Endothelial cell of umbilical vein (primary cell): ENCODE results near the gene CHRNB1. TPM values are rescaled to one million over a fixed set of nuclear protein-coding genes. Genes with fewer than 3 reads are reported as not detected.

Source experiments
- BruUV-seq: library from RNA; stranded (reverse); fragments of 400-500 nt; replicated peaks from 2 replicates; lab custom pipeline; 2021; lab: Mats Ljungman, UMichigan
- CTCF ChIA-PET: fragments of 300-600, 350-600 bp; sonication (Branson Sonifier 250); formaldehyde crosslinking; loops from one replicate; lab custom pipeline; 2021; ENCODE audit warnings: antibody characterized with exemption, inconsistent platforms; lab: Charles Lee
- POLR2A ChIA-PET: fragments of 300-600, 350-600 bp; sonication (Branson Sonifier 250); formaldehyde crosslinking; loops from one replicate; lab custom pipeline; 2021; ENCODE audit warnings: antibody characterized with exemption, inconsistent platforms; lab: Charles Lee
- DNase-seq: peaks from one replicate; pipeline ENCODE4 v3.0.0-alpha.2; 2011; ENCODE audit warnings: low read depth, low spot score
- FAIRE-seq: peaks from 2 replicates; lab custom pipeline; 2011; peaks lifted over from hg19 to GRCh38; lab: Jason Lieb, UNC
- H2AFZ ChIP-seq: 2 replicates; pipeline ENCODE4 v1.6.0; 2012; ENCODE audit warnings: low read depth, low read length, control low read depth, inconsistent platforms
- H3K27ac ChIP-seq: 2 replicates; pipeline ENCODE4 v1.5.1; 2011; ENCODE audit warnings: low read depth, mild to moderate bottlenecking, control low read depth, low read length, moderate library complexity; ENCODE audit not compliant: insufficient read depth
- H3K27me3 ChIP-seq, 2 experiments: 2 replicates each; pipeline versions ENCODE4 v1.6.0 to v1.6.1; 2011; ENCODE audit warnings: low read length in 2 of 2, mixed read lengths in 1 of 2; ENCODE audit not compliant: control insufficient read depth in 2 of 2, insufficient read depth in 2 of 2
- H3K36me3 ChIP-seq, 2 experiments: 2 replicates in 1 of 2; 3 replicates in 1 of 2; pipeline ENCODE4 v1.5.1; 2011; ENCODE audit warnings: low read length in 2 of 2, mild to moderate bottlenecking in 1 of 2, moderate library complexity in 1 of 2; ENCODE audit not compliant: control insufficient read depth in 2 of 2, insufficient read depth in 2 of 2; ENCODE audit errors: extremely low read depth in 1 of 2
- H3K4me1 ChIP-seq: 3 replicates; pipeline ENCODE4 v1.5.1; 2011; ENCODE audit warnings: mild to moderate bottlenecking, low read length; ENCODE audit not compliant: control insufficient read depth, insufficient read depth; ENCODE audit errors: extremely low read depth
- H3K4me2 ChIP-seq: 2 replicates; pipeline ENCODE4 v1.6.1; 2011; ENCODE audit warnings: low read length, control low read depth, mixed read lengths; ENCODE audit not compliant: insufficient read depth
- H3K4me3 ChIP-seq, 3 experiments: fragments of 200-600 bp in 1 of 3; sonication (generic), shearing (Covaris generic) in 1 of 3; replicated peaks in 1 of 3; 2 replicates each; pipeline ENCODE4 v1.5.1; 2011 to 2016; ENCODE audit warnings: control low read depth in 3 of 3, low read length in 3 of 3, mild to moderate bottlenecking in 2 of 3, inconsistent platforms in 1 of 3, low read depth in 1 of 3, moderate library complexity in 1 of 3; ENCODE audit not compliant: insufficient read depth in 1 of 3
- H3K79me2 ChIP-seq: 2 replicates; pipeline ENCODE4 v1.6.0; 2012; ENCODE audit warnings: low read length, inconsistent platforms; ENCODE audit not compliant: control insufficient read depth, insufficient read depth
- H3K9ac ChIP-seq: replicated peaks from 2 replicates; pipeline ENCODE3; 2011; ENCODE audit warnings: low read length, control low read depth; ENCODE audit not compliant: insufficient read depth; ENCODE audit errors: extremely low read depth
- H3K9me1 ChIP-seq: replicated peaks from 3 replicates; pipeline ENCODE4 v1.6.0; 2011; ENCODE audit warnings: mild to moderate bottlenecking, low read length; ENCODE audit not compliant: control insufficient read depth, insufficient read depth; ENCODE audit errors: extremely low read depth
- H3K9me3 ChIP-seq: replicated peaks from 2 replicates; pipeline ENCODE4 v1.5.1; 2012; ENCODE audit warnings: low read length, inconsistent platforms; ENCODE audit not compliant: control insufficient read depth, insufficient read depth
- H4K20me1 ChIP-seq: replicated peaks from 2 replicates; pipeline ENCODE3; 2011; ENCODE audit warnings: mild to moderate bottlenecking, low read length; ENCODE audit not compliant: control insufficient read depth, insufficient read depth; ENCODE audit errors: extremely low read depth
- EZH2 ChIP-seq: IDR thresholded peaks from 2 replicates; pipeline ENCODE4 v1.6.1; 2012; ENCODE audit warnings: borderline replicate concordance, low read depth, mild to moderate bottlenecking, moderate library complexity, low read length, inconsistent platforms; ENCODE audit not compliant: severe bottlenecking
- FOS ChIP-seq: IDR thresholded peaks from 2 replicates; pipeline ENCODE4 v1.6.1; 2011; ENCODE audit warnings: mild to moderate bottlenecking, low read length, moderate library complexity, borderline replicate concordance; ENCODE audit not compliant: insufficient read depth
- GATA2 ChIP-seq: IDR thresholded peaks from 2 replicates; pipeline ENCODE4 v1.7.0; 2011; ENCODE audit warnings: low read depth, mild to moderate bottlenecking, moderate library complexity, mixed read lengths, low read length; ENCODE audit not compliant: insufficient read length, insufficient read depth
- JUN ChIP-seq: IDR thresholded peaks from 2 replicates; pipeline ENCODE4 v1.6.1; 2011; ENCODE audit warnings: borderline replicate concordance, low read depth; ENCODE audit not compliant: insufficient read length, insufficient read depth
- MYC ChIP-seq: IDR thresholded peaks from one replicate; pipeline ENCODE4 v1.6.1; 2011; ENCODE audit warnings: mild to moderate bottlenecking, low read depth, low read length
- POLR2A ChIP-seq: IDR thresholded peaks from 2 replicates; pipeline ENCODE4 v1.6.1; 2012; ENCODE audit warnings: low read depth, mild to moderate bottlenecking, control low read depth, low read length
- POLR2AphosphoS5 ChIP-seq: IDR thresholded peaks from 2 replicates; pipeline ENCODE4 v1.6.1; 2012; ENCODE audit warnings: low read depth, mild to moderate bottlenecking, control low read depth, low read length, moderate library complexity; ENCODE audit not compliant: insufficient read depth
- dilution Hi-C: fragments of 300-500 bp; cut with MboI; formaldehyde crosslinking; loops from one replicate; pipeline ENCODE4 v1.15.0; 2019; ENCODE audit warnings: low sequenced_read_pairs; ENCODE audit not compliant: extremely low pct_ligation_motif_present
- intact Hi-C: fragments of 100-400 bp; cut with micrococcal nuclease; formaldehyde crosslinking; loops from one replicate; pipeline ENCODE4 v1.10.0; 2022
- polyA plus RNA-seq, 4 experiments: library from polyadenylated mRNA; depleted of rRNA in 3 of 4; stranded (reverse) in 3 of 4; unstranded in 1 of 4; fragments of >200 nt; gene quantifications; 2 replicates each; pipeline versions ENCODE4 v1.2.1 to v1.2.3, GENCODE V29; 2011 to 2012; ENCODE audit warnings: missing spikeins in 1 of 4
- total RNA-seq: library from RNA; stranded (reverse); gene quantifications from 2 replicates; pipeline ENCODE4 v1.2.3, GENCODE V29; 2021
- TF ChIP-seq, protein P1 (sequence below), 2 donors: IDR thresholded peaks; 1 replicate in 1 of 2; 2 replicates in 1 of 2; pipeline ENCODE4 v1.5.1; 2011; ENCODE audit warnings: low read length in 2 of 2, mild to moderate bottlenecking in 2 of 2, moderate library complexity in 2 of 2, control low read depth in 1 of 2, inconsistent platforms in 1 of 2, low read depth in 1 of 2; ENCODE audit not compliant: insufficient read depth in 1 of 2; ENCODE audit errors: extremely low read depth in 1 of 2
- TF ChIP-seq, protein P2 (sequence below): IDR thresholded peaks from 2 replicates; pipeline ENCODE4 v1.6.1; 2011; ENCODE audit not compliant: insufficient read depth, insufficient read length

Gene CHRNB1
- total and polyA plus RNA-seq, 2 donors (not counting 3 experiments of a cell fraction or from before 2014, with no cell fraction given), result 5.6 to 9.3 TPM

DNA sequence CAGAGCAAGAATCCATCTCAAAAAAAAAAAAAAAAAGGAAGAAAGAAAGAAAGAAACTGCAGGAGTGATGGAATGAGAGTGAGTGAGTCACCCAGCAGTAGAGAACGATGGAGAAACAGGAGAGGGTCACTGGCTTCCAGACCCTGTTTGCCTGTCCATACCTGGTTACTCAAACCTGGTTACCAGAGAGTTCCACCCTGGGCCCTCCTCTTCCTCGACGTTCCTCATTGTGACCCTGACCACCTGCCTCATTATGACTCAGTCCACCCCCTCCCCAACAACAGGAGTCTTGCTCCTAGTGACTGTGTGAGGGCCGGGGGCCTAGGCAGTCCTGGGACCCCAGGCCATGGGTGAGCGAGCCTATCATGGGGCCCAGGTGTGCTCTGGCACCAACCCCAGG lies 16.3 kb upstream of the CHRNB1 start, which contains the start of gene SPEM3:
SPEM3 (plus strand) TSS at position 301 of the 400 bp plus-strand sequence; CDS start at position 347, 46 bp downstream.
- Histone ChIP-seq H3K4me3 (no peak within 1 kb of the TSS), H3K9me1 (no peaks in the 10 kb centered on the region), H3K9ac (no peak within 1 kb of the TSS), H3K79me2 (no peaks in the 10 kb centered on the region), H4K20me1 (no peaks in the 10 kb centered on the region), H3K36me3 (no peaks in the 10 kb centered on the region), H3K27ac (no peak within 1 kb of the TSS), H3K4me1 (no peaks in the 10 kb centered on the region), H3K27me3 (no peaks in the 10 kb centered on the region), H2AFZ (no peak within 1 kb of the TSS), H3K9me3 (no peaks in the 10 kb centered on the region), H3K4me2 (no peak within 1 kb of the TSS)
- no TSS peak for BruUV-seq
- dilution Hi-C loops (no loop called here), intact Hi-C loops (no loop called here)
- TF ChIP-seq, protein P1, sequence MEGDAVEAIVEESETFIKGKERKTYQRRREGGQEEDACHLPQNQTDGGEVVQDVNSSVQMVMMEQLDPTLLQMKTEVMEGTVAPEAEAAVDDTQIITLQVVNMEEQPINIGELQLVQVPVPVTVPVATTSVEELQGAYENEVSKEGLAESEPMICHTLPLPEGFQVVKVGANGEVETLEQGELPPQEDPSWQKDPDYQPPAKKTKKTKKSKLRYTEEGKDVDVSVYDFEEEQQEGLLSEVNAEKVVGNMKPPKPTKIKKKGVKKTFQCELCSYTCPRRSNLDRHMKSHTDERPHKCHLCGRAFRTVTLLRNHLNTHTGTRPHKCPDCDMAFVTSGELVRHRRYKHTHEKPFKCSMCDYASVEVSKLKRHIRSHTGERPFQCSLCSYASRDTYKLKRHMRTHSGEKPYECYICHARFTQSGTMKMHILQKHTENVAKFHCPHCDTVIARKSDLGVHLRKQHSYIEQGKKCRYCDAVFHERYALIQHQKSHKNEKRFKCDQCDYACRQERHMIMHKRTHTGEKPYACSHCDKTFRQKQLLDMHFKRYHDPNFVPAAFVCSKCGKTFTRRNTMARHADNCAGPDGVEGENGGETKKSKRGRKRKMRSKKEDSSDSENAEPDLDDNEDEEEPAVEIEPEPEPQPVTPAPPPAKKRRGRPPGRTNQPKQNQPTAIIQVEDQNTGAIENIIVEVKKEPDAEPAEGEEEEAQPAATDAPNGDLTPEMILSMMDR (IDR thresholded peaks at IDR 0.05; ENCODE audit: extremely low read depth in 1 of 2, insufficient read depth in 1 of 2, low read depth in 1 of 2, low read length in 2 of 2), result no peak
- TF ChIP-seq JUN (no peak), POLR2AphosphoS5 (no peak), EZH2 (no peak), GATA2 (no peak), FOS (no peak), POLR2A (no peak), MYC (no peak)
- TF ChIP-seq, protein P2, sequence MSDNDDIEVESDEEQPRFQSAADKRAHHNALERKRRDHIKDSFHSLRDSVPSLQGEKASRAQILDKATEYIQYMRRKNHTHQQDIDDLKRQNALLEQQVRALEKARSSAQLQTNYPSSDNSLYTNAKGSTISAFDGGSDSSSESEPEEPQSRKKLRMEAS, result no peak
- FAIRE-seq (no peak), DNase-seq (no peak)
- ChIA-PET CTCF (interaction anchor here (0.7 kb wide), 1 partner anchor 8 kb away, joined by 3 read pairs; no protein-coding TSS in a partner anchor), POLR2A (no interaction called here)
